SH-SY5Y (cell line): Measurements from ENCODE around the gene EPB41L1.

Experiments used
- GATA2 ChIP-seq: IDR thresholded peaks from 2 replicates; pipeline ENCODE4 v1.6.1; 2011; ENCODE audit warnings: mild to moderate bottlenecking, low read depth, low read length
- GATA3 ChIP-seq: IDR thresholded peaks from 2 replicates; pipeline ENCODE4 v1.6.1; 2011; ENCODE audit warnings: low read depth, mild to moderate bottlenecking, low read length, moderate library complexity

Gene EPB41L1

DNA sequence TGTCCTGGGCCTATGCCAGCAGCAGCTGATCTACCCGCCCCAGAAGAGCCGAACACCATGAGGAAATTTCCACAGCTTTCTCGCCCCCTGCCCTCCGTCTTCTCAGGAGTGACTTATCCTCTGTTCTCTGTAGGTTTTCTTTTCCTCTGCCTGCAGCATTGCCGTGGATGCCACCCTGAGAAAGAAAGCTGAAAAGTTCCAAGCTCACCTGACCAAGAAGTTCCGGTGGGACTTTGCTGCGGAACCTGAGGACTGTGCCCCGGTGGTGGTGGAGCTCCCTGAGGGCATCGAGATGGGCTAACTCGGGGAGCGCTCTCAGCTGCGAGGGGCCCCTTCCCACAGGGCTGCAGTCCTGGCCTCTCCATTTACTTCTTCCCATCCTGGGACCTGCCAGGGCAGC is 100.9 kb downstream of the EPB41L1 start:
- TF ChIP-seq GATA2, result no peak
- no peak for TF ChIP-seq GATA3

DNA sequence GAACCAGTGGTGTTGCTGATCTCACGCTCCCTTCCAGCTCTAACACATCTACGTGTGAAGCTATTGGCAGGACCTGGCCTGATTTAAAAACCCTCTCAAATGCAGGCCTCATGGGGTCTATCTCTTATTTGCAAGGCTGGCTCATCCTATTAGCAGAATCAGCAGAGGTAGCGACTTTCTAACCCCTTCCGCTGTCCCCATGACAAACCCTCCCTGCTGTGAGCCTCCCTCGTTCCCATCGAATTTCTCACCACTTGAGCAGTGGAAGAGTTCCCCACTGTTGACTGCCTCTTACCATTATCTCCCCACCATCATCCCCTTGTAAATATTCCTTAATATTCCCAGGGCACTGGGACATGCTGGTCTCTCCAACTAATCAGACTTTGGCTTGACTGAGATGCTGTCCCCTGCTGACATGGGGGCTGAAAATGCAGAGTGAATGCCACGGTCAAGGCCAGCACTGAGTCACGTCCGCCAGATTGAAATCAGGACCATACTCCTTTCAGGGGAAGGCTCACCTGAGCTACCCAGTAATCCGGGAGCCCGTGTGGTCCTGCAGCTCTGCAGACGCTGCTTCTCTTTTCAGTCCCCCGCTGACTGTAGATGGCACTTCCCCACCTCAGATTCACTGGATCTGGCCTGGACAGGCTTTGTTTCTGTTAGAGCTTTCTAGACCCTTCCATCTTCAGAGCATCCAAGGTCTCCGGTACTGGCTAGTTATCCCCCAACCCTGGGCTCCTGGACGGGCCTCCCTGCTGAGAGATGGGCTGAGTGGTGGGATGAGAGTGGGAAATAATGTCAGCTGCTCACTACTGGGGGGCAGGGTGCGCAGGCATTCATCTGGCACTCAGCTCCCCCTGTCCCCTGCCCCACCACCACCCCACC is 104.9 kb downstream of the EPB41L1 start:
- TF ChIP-seq GATA3 (no peak), GATA2 (no peak)

- TF ChIP-seq GATA3 (no peak), GATA2 (no peak)
Measured at GRCh38 chr20:36260316-36260715, 105.8 kb downstream of the EPB41L1 start.

DNA sequence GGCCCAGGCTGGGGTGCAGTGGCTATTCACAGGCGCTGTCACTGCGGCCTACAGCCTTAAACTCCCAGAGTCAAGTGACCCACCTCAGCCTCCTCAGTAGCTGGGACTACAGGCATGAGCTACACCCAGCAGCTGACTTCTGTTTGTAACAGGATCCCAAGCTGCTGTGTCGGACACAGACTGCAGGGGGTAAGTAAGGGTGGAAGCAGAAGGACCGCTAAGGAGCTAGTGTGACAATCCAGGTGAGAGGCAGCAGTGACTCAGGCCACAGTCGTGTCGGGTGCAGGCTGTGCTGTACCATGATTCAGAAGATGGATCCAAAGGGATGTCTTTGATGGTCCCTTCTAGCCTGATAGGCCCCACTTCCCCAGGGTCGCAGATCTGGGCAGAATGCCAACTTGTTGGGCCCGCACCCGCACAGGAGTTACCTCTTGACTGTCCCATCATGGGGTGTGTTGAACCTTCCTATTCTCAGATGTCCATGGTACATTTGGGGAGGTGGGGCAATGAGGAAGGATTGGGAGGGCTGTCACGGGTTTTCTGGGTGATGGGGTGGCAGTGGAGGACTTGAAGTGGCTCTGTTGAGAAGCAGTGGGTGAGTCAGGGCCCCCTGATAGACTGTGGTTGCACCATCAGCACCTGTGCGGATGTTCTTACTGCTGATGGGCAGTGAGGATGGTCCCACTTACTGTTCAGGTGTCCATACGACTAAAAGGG is 107.0 kb downstream of the EPB41L1 start:
- TF ChIP-seq GATA2, result no peak
- TF ChIP-seq GATA3, result no peak

- TF ChIP-seq GATA2 (no peak), GATA3 (no peak)
Measured at GRCh38 chr20:36262440-36262839, 107.9 kb downstream of the EPB41L1 start.

DNA sequence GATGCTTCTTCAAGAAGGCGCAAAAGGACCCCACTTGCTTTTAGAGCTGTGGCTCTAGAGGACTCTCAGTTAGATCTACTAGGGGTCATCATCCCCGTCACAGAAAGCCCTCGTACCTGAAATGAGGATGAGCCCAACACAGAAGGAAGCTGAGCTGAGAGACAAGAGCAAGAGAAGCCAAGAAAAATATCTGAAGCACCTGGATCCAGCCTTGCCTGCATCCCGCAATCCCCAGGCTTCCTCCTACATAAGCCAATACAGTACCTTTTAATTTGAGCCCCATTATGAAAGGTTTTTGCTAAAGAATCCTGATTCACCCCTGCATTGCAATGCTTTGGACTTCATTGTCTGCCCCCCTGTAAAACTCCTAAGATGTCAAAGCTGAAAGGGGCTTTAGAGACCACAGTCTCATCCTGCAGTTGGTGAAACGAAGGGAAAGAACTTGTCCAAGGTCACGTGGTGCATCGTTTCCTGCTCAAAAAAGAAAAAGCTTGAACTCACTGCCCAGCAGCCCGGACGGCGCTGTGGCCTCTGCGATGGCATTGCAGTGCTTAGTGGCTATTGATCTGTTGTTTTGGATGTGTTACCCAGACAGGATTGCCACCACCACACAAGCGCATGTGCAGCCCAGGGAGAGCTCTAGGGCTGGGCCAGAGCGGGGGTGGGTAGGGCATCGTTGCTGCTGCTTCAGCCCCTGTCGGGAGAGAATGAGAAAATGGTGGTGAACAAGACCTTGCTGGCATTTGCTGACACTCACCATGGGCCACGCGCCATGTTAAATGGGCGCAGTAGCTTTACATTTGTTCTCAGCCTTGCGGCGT is 110.1 kb downstream of the EPB41L1 start:
- TF ChIP-seq GATA3 (no peak), GATA2 (no peak)

GRCh38 chr20:36266189-36266588 is 111.6 kb downstream of the EPB41L1 start:
- no peak for TF ChIP-seq GATA3
- TF ChIP-seq GATA2, result no peak

DNA sequence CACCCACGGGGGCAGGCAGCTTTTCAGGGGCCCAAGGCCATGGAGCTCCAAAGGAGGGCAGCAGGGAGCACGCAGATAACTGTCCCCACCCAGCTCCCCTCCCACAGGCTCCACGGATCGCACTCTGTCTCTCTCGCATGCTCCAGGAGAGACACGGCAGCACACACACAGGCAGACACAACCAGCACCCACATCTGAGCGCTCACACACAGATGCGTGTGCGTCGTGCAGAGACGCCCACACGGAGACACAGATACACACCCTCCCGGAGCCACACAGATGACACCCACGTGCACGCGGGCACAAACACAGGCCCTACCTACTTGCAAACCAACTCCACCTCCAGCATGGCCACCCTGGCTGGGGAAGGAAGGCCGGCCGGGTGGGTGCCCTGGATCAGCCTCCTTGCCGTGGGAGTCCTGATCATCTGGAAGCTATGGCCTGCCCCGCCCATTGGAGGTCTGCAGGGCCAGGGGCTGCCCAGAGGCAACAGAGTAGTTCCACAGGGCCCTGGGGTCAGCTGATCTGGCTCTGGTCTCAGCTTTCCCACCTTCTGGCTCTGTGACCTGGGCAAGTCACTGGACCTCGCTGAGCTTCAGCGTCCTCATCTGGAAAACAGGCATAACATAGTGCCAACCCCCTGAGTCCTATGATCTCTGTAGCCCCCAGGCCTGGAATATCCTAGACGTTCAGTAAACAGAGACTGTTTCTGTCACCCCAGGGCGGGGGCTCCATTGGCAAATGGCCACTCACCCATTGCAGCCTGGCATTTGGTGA is 113.3 kb downstream of the EPB41L1 start:
- no peak for TF ChIP-seq GATA2
- TF ChIP-seq GATA3, result no peak

DNA sequence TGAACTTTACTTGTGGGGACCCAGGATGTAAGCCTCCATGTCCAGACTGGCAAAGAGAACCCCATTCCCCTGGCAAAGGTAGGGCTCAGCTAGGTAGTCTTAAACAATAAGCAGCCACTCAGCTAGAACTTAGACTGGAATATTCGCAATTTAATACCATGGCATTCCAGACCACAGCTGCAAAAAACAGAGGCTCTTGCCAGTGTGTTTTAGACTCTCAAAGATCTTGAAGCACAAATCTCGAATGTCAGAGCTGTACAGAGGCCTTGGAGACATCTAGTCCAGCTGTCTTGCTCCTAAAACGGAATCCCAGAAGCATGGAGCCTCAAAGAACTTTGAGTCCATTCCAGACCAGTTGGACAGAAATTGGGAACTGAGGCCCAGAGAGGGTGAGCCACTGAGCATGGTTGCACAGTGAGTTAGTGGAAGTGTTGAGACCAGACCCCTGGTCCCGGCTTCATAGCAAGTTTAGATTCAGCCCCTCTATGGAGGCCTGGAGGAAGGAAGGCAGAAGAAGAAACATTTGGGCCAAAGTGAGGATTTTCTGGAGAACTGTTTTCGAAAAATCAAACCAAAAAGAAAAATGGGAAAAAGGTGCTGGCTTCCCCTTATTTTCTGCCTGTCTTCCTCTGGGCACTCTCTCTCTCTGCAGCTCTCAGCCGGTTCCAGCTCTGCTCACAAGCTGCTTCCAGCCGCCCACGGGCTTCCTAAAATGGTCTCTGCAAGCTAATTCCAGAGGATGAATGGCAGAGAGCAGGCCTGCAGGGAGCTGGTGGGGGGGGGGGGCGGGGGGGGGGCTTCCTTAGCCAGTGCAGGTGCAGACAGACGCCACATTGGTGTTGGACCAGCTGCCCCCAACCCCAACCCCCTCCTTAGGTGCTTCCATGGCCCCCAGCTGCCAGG is 114.2 kb downstream of the EPB41L1 start:
- TF ChIP-seq GATA2 (no peak), GATA3 (no peak)

DNA sequence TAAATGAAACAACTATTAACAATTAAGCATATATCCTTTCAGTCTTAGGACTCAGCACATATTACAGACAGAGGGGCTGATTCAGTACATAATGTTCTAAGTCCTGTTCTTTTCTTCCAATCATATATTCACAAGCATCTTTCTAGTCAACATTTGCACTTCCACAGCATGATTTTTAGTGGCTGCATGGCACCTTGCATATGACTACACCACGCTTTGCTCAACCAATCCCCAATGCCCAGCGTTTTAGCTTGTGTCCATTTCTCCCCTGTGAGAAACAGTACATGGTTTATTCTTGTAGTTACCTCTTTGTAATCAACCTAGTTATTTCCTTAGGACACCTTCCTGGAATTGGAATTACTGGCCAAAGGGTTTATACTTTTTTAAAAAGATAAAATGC is 115.0 kb downstream of the EPB41L1 start:
- no peak for TF ChIP-seq GATA2
- TF ChIP-seq GATA3, result no peak

GRCh38 chr20:36270744-36271638 is 116.5 kb downstream of the EPB41L1 start:
- TF ChIP-seq GATA3 (no peak), GATA2 (no peak)

- no peak for TF ChIP-seq GATA2
Measured at GRCh38 chr20:36271639-36272546, 117.4 kb downstream of the EPB41L1 start.
